ENCODE results near the gene ZFYVE28. TPM values are rescaled to one million over a fixed set of nuclear protein-coding genes. Genes with fewer than 3 reads are reported as not detected.

ZFYVE28 gene
- total and polyA plus RNA-seq, 8 donors = 2.2 to 12.4 (median 3.9) TPM

GRCh38 chr4:2306773-2307410 lies 111.6 kb downstream of the ZFYVE28 start:
- H3K9me3 ChIP-seq = peaks cover 0 to 17% of the 10 kb centered on the region in 2 donors
- ATAC-seq = no peak
- H3K4me3 ChIP-seq = no peak overlapping the region
- TF ChIP-seq, protein P1, sequence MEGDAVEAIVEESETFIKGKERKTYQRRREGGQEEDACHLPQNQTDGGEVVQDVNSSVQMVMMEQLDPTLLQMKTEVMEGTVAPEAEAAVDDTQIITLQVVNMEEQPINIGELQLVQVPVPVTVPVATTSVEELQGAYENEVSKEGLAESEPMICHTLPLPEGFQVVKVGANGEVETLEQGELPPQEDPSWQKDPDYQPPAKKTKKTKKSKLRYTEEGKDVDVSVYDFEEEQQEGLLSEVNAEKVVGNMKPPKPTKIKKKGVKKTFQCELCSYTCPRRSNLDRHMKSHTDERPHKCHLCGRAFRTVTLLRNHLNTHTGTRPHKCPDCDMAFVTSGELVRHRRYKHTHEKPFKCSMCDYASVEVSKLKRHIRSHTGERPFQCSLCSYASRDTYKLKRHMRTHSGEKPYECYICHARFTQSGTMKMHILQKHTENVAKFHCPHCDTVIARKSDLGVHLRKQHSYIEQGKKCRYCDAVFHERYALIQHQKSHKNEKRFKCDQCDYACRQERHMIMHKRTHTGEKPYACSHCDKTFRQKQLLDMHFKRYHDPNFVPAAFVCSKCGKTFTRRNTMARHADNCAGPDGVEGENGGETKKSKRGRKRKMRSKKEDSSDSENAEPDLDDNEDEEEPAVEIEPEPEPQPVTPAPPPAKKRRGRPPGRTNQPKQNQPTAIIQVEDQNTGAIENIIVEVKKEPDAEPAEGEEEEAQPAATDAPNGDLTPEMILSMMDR (IDR thresholded peaks at IDR 0.05) = no peak
- H3K27me3 ChIP-seq = no peaks in the 10 kb centered on the region
- peaks cover 0 to 12% of the 10 kb centered on the region in 2 donors for H3K36me3 ChIP-seq
- DNase-seq = no peak
- H3K4me1 ChIP-seq = no peaks in the 10 kb centered on the region
- no peak overlapping the region for H3K27ac ChIP-seq
- intact Hi-C loops (cut with DNase I) = no loop called here

GRCh38 chr4:2305766-2306501 lies 112.5 kb downstream of the ZFYVE28 start:
- Histone ChIP-seq H3K27ac (no peak overlapping the region), H3K36me3 (peaks cover 0 to 12% of the 10 kb centered on the region in 2 donors), H3K4me1 (no peaks in the 10 kb centered on the region), H3K4me3 (no peak overlapping the region), H3K27me3 (no peaks in the 10 kb centered on the region), H3K9me3 (peaks cover 0 to 9% of the 10 kb centered on the region in 2 donors)
- no peak for ATAC-seq
- DNase-seq = no peak
- intact Hi-C loops (cut with DNase I) = no loop called here
- TF ChIP-seq, protein P1 (IDR thresholded peaks at IDR 0.05) = no peak

DNA sequence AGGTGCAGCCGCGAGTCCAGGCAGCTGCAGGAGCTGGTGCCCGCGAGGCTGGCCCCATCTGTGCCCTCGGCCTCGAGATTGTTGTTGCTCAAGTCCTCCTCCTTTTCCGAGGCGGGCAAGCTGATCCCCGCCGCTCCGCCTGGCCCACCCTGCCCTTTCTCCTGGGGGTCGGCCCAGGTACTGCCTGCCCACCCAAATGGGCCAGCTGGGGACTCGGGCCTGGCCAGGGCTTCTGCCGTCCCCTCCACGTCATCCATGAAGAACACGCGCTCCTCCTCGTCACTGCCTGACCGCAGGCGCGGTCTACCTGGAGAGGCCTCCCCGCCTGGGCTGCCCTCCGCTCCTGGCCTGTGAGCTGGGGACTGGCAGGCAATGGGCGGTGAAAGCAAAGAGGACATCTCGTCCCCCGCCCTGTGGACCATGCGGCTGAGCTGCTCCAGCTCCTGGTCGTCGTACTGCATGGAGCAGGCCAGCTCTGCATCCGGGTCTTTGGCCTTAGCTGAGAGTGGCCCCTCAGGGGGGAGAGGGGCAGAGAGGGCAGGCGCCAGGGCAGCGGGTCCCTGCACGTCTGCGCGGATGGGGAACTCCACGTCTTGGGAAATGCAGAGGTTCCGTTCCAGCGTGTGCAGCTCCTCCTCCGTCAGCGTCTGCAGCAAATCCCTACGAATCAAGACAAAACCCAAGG lies 113.4 kb downstream of the ZFYVE28 start:
- DNase-seq (no peak), ATAC-seq (no peak)
- H3K4me1 ChIP-seq = no peaks in the 10 kb centered on the region
- H3K36me3 ChIP-seq = peaks cover 0 to 12% of the 10 kb centered on the region in 2 donors
- peaks cover 0 to 5% of the 10 kb centered on the region in 2 donors for H3K9me3 ChIP-seq
- no peak overlapping the region for H3K4me3 ChIP-seq
- intact Hi-C loops (cut with DNase I) = no loop called here
- no peak overlapping the region for H3K27ac ChIP-seq
- no peaks in the 10 kb centered on the region for H3K27me3 ChIP-seq
- TF ChIP-seq, protein P1 (IDR thresholded peaks at IDR 0.05) = no peak

DNA sequence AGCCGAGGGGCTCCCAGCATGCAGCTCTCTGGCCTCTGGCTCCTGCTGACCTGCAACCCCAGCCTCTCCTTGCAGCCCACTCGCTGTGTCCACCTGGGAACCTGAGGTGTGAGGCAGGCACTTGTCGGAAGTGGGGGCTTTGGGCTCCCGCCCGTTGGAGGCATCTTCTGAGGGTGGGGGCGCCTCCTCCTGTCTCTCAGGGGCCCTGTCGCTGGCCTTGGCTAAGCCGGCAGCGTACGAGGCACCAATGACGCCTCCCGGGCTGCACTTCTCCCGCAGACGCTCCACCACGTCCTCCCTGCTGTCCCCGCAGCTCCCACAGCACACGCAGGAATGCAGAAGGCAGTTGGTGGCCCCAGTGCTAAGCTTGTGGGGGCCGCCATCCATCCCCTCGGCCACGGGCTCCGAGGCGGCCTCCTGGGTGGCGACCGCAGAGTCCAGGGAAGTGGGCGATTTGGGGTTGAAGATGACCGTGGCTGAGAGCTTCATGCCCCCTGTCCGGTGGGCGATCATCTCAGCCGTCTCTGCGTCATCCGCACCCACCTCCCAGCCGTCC lies 114.0 kb downstream of the ZFYVE28 start:
- Histone ChIP-seq H3K4me1 (no peaks in the 10 kb centered on the region), H3K27me3 (no peaks in the 10 kb centered on the region), H3K4me3 (no peak overlapping the region), H3K36me3 (peaks cover 0 to 12% of the 10 kb centered on the region in 2 donors), H3K27ac (no peak overlapping the region), H3K9me3 (peaks cover 0 to 5% of the 10 kb centered on the region in 2 donors)
- intact Hi-C loops (cut with DNase I) = no loop called here
- ATAC-seq = no peak
- TF ChIP-seq, protein P1 (IDR thresholded peaks at IDR 0.05) = no peak
- no peak for DNase-seq
